Measurements from ENCODE around the gene NEUROG2. TPM values are rescaled to one million over a fixed set of nuclear protein-coding genes. Genes with fewer than 3 reads are reported as not detected.

Gene NEUROG2
- total and polyA plus RNA-seq, 2 of the 4 experiments (the other 2 are of a cell fraction): not detected

DNA sequence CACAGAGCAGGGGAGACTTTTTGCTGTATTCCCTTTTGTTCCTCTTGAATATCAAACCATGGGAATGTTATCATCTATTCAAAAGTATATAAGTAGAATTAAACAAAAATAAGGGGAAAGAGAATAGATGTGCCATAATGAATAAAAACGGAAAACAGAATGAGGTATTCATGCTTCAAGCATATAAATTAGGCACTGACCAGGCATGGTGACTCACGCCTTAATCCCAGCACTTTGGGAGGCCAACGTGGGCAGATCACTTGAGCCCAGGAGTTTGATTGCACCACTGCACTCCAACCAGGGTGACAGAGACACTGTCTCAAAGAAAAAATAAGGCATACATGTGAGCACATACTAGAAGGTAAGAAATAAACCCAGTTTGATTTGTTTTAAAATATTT, 16.3 kb upstream of the NEUROG2 start:
- no peak overlapping the region for H4K91ac ChIP-seq (ENCODE audit: insufficient read depth, low read depth, low read length)
- dilution Hi-C loops (cut with HindIII; ENCODE audit: low sequenced_read_pairs, unreplicated experiment) (no loop called here), intact Hi-C loops (cut with micrococcal nuclease) (no loop called here), in situ Hi-C loops (cut with MboI; ENCODE audit: low sequenced_read_pairs) (no loop called here)
- no TSS peak for BruUV-seq (replicated peaks)
- no peaks in the 10 kb centered on the region for H3K79me1 ChIP-seq (ENCODE audit: low read depth in 1 of 2, low read length in 2 of 2)
- WGBS, 2 experiments (ENCODE audit: extremely low coverage in 2 of 2, insufficient read length in 1 of 2): no CpG with 5 or more reads among the region's 3 CpGs
- no peak overlapping the region for H3K4ac ChIP-seq (ENCODE audit: low read depth, low read length)
- H3K14ac ChIP-seq (replicated peaks; ENCODE audit: low read depth, low read length): no peak overlapping the region
- H3K18ac ChIP-seq (ENCODE audit: low read depth, low read length): no peak overlapping the region
- no peak overlapping the region for H2AK9ac ChIP-seq (replicated peaks; ENCODE audit: low read depth, low read length, poor library complexity)
- H3K27me3 ChIP-seq (ENCODE audit: control insufficient read depth, insufficient read depth, low read length): peaks cover 1% of the 10 kb centered on the region; the same call in 1 of the 2 replicates
- ChIA-PET POLR2A (ENCODE audit: unreplicated experiment) (no interaction called here), CTCF (no interaction called here)
- no peak overlapping the region for H3K9ac ChIP-seq (ENCODE audit: low read depth, low read length)
- peak; percentile 51 for DNase-seq
- no peaks in the 10 kb centered on the region for H3K36me3 ChIP-seq (ENCODE audit: control insufficient read depth, insufficient read depth, low read length)
- H3K56ac ChIP-seq (ENCODE audit: extremely low read depth, insufficient read depth, low read length): no peak overlapping the region
- H2BK20ac ChIP-seq (ENCODE audit: low read depth, low read length): no peak overlapping the region
- no peaks in the 10 kb centered on the region for H3K4me1 ChIP-seq (ENCODE audit: control insufficient read depth, insufficient read depth, low read length)
- no peak overlapping the region for H3K23ac ChIP-seq (ENCODE audit: low read depth, low read length)
- H4K8ac ChIP-seq (ENCODE audit: low read depth in 2 of 2, low read length in 2 of 2): no peak overlapping the region
- no peaks in the 10 kb centered on the region for H4K20me1 ChIP-seq (ENCODE audit: insufficient read depth, low read length)
- H2BK15ac ChIP-seq (ENCODE audit: low read depth, low read length): no peak overlapping the region
- no peak overlapping the region for H2BK5ac ChIP-seq (ENCODE audit: low read depth, low read length, poor library complexity, severe bottlenecking)
- H3K9me1 ChIP-seq (ENCODE audit: insufficient read depth, low read length): no peaks in the 10 kb centered on the region
- H3K4me2 ChIP-seq (ENCODE audit: low read depth, low read length): no peak overlapping the region
- H4K5ac ChIP-seq (ENCODE audit: low read depth, low read length): no peak overlapping the region
- peak; percentile 24; the same call in 1 of the 2 replicates for ATAC-seq (ENCODE audit: low read depth)
- no peak overlapping the region for H2AK5ac ChIP-seq (ENCODE audit: low read depth, low read length)
- TF ChIP-seq CHD1 (IDR thresholded peaks at IDR 0.05; ENCODE audit: low read depth, low read length) (no peak), CEBPB (IDR thresholded peaks at IDR 0.05; ENCODE audit: low read depth, low read length) (peak; percentile 69)
- no peak overlapping the region for H2BK120ac ChIP-seq (ENCODE audit: low read depth, low read length)
- no peaks in the 10 kb centered on the region for H3K9me3 ChIP-seq (ENCODE audit: control insufficient read depth, insufficient read depth, low read length)
- H2AFZ ChIP-seq (replicated peaks; ENCODE audit: low read length, poor library complexity): no peak overlapping the region
- no peak overlapping the region for H3K27ac ChIP-seq (ENCODE audit: insufficient read depth, low read length)
- no peak overlapping the region for H3K4me3 ChIP-seq (ENCODE audit: insufficient read depth, low read depth, low read length)

All from IMR-90 (cell line).